Neuronal stem cell (in vitro differentiated cells): ENCODE measurements around the gene BRINP2. TPM values are rescaled to one million over a fixed set of nuclear protein-coding genes. Genes with fewer than 3 reads are reported as not detected.

ENCODE experiments used
- DNase-seq: peaks from one replicate; pipeline ENCODE4 v3.0.0-alpha.2; 2013; ENCODE audit warnings: low spot score
- H2AFZ ChIP-seq: one replicate; pipeline ENCODE4 v1.6.1; 2013; ENCODE audit warnings: mild to moderate bottlenecking, low read length, inconsistent platforms
- H2AK5ac ChIP-seq: 2 replicates; pipeline ENCODE4 v1.6.1; 2013; ENCODE audit warnings: low read depth, mild to moderate bottlenecking, inconsistent platforms, low read length, moderate library complexity, mixed read lengths
- H2BK120ac ChIP-seq: 2 replicates; pipeline ENCODE4 v1.6.1; 2013; ENCODE audit warnings: low read depth, mild to moderate bottlenecking, inconsistent platforms, low read length, moderate library complexity, mixed read lengths
- H2BK12ac ChIP-seq: one replicate; pipeline ENCODE4 v1.6.1; 2013; ENCODE audit warnings: low read length, inconsistent platforms
- H2BK15ac ChIP-seq: 2 replicates; pipeline ENCODE4 v1.6.1; 2013; ENCODE audit warnings: mild to moderate bottlenecking, low read length, inconsistent platforms, mixed read lengths
- H2BK5ac ChIP-seq: one replicate; pipeline ENCODE4 v1.6.1; 2013; ENCODE audit warnings: inconsistent platforms, mild to moderate bottlenecking, low read length, moderate library complexity
- H3K14ac ChIP-seq: one replicate; pipeline ENCODE4 v1.6.1; 2013; ENCODE audit warnings: low read length, inconsistent platforms
- H3K18ac ChIP-seq: 2 replicates; pipeline ENCODE4 v1.6.1; 2013; ENCODE audit warnings: low read length, inconsistent platforms
- H3K23ac ChIP-seq: 2 replicates; pipeline ENCODE4 v1.6.1; 2013; ENCODE audit warnings: low read depth, mild to moderate bottlenecking, mixed read lengths, low read length, inconsistent platforms; ENCODE audit not compliant: poor library complexity
- H3K27ac ChIP-seq: replicated peaks from 3 replicates; pipeline ENCODE4 v1.5.1; 2013; ENCODE audit warnings: low read length, inconsistent platforms
- H3K27me3 ChIP-seq, 3 experiments: 2 replicates each; pipeline ENCODE4 v1.6.1; 2013; ENCODE audit warnings: low read length in 3 of 3, mild to moderate bottlenecking in 2 of 3, inconsistent platforms in 1 of 3, low read depth in 1 of 3, mixed read lengths in 1 of 3, moderate library complexity in 1 of 3; ENCODE audit not compliant: control insufficient read depth in 3 of 3, insufficient read depth in 3 of 3
- H3K36me3 ChIP-seq, 2 donors: replicated peaks in 1 of 2; 2 replicates each; pipeline ENCODE4 v1.6.1; 2013; ENCODE audit warnings: low read length in 2 of 2; ENCODE audit not compliant: control insufficient read depth in 2 of 2, insufficient read depth in 2 of 2
- H3K4ac ChIP-seq: 2 replicates; pipeline ENCODE4 v1.6.1; 2013; ENCODE audit warnings: inconsistent platforms, mild to moderate bottlenecking, low read length, moderate library complexity
- H3K4me1 ChIP-seq, 2 donors: 1 replicate in 1 of 2; 2 replicates in 1 of 2; pipeline ENCODE4 v1.6.1; 2013; ENCODE audit warnings: low read length in 2 of 2, low read depth in 1 of 2; ENCODE audit not compliant: control insufficient read depth in 2 of 2, insufficient read depth in 1 of 2
- H3K4me2 ChIP-seq: one replicate; pipeline ENCODE4 v1.6.1; 2013; ENCODE audit warnings: mild to moderate bottlenecking, low read length, inconsistent platforms; ENCODE audit not compliant: insufficient read depth, poor library complexity, severe bottlenecking
- H3K4me3 ChIP-seq, 2 donors: 2 replicates each; pipeline ENCODE4 v1.5.1; 2013; ENCODE audit warnings: low read length in 2 of 2, mild to moderate bottlenecking in 2 of 2, inconsistent platforms in 1 of 2, moderate library complexity in 1 of 2
- H3K79me1 ChIP-seq: one replicate; pipeline ENCODE4 v1.6.1; 2013; ENCODE audit warnings: low read depth, mild to moderate bottlenecking, inconsistent platforms, low read length, moderate library complexity
- H3K9ac ChIP-seq: one replicate; pipeline ENCODE4 v1.6.1; 2013; ENCODE audit warnings: mild to moderate bottlenecking, low read depth, low read length, inconsistent platforms; ENCODE audit not compliant: poor library complexity
- H3K9me3 ChIP-seq, 2 donors: replicated peaks in 1 of 2; 2 replicates each; pipeline versions ENCODE3 to v1.6.1; 2013; ENCODE audit warnings: low read length in 2 of 2, mild to moderate bottlenecking in 2 of 2, inconsistent platforms in 1 of 2, low read depth in 1 of 2, mixed read lengths in 1 of 2, moderate library complexity in 1 of 2; ENCODE audit not compliant: control insufficient read depth in 2 of 2, insufficient read depth in 1 of 2
- H4K8ac ChIP-seq: one replicate; pipeline ENCODE4 v1.6.1; 2013; ENCODE audit warnings: low read depth, mild to moderate bottlenecking, inconsistent platforms, low read length, moderate library complexity
- H4K91ac ChIP-seq: one replicate; pipeline ENCODE4 v1.6.1; 2013; ENCODE audit warnings: low read length, low read depth, mild to moderate bottlenecking, inconsistent platforms; ENCODE audit not compliant: poor library complexity
- WGBS, 2 donors: extraction: QIAGEN DNeasy Blood & Tissue Kit; methylation state at CpG; one replicate each; pipeline ENCODE4 v1.1.7; 2013; ENCODE audit warnings: missing lambda C conversion rate in 2 of 2, mixed read lengths in 1 of 2; ENCODE audit not compliant: insufficient read length in 2 of 2, insufficient replicate concordance in 1 of 2; ENCODE audit errors: extremely low coverage in 2 of 2; 5-methylcytosine and 5-hydroxymethylcytosine counted together
- polyA plus RNA-seq, 2 experiments: library from polyadenylated mRNA; stranded (reverse); fragments of 200-250 nt; gene quantifications; one replicate each; pipeline ENCODE4 v1.2.3, GENCODE V29; 2013

Gene BRINP2
- polyA plus RNA-seq (2013, experiment 1 of 2), result 0.03 TPM
- 0.04 TPM for polyA plus RNA-seq (2013, experiment 2 of 2)

DNA sequence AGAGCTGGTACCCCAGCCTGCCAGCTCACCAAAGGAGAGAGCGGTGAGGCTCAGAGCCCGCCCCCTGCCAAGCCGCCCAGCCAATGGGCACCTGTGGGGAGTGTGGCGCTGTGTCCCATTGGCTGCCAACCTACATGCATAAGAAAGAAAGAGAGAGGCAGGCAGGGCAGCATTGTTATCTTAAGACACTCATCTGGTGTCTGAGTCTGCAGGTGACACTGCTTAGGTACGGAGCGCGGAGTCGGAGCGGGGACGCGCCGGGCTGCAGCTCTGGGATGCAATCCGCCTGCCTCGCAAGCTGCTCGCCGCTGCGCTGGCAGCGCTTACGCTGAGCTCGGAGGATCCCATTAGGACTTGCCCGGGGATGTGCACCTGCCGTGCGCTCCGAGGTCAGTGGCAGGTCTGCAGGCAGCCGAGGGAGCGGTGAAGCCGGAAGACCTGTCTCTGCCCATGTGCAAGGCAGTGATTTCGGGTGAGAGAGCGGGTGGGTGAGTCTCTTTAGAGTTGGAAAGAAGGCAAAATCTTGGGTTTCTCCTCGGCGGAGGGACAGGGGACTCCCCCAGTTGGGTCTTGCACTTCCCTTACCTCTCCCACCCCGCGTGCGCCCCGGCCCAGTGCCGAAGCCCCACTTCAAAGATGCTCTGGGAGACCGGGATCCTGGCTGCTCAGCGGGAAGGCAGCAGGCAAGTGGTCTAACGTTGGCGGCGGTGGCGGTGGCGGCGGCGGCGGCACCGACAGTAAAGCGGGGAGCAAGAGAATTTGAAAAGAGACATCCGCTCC lies at the start of gene BRINP2:
BRINP2 (plus strand) TSS at position 203 of the 780 bp plus-strand sequence. CDS start 58,919 bp downstream, outside the sequence.
- Histone ChIP-seq H2BK15ac (no peak within 1 kb of the TSS), H3K4me1 (peaks cover 0 to 5% of the 10 kb centered on the region in 2 donors), H2BK120ac (no peak within 1 kb of the TSS), H2BK12ac (no peak within 1 kb of the TSS), H3K36me3 (no peaks in the 10 kb centered on the region), H3K9ac (peak within 1 kb of the TSS; percentile 68), H2AK5ac (no peak within 1 kb of the TSS), H2BK5ac (no peak within 1 kb of the TSS), H3K27me3 (peaks cover 4 to 56% (median 30%) of the 10 kb centered on the region in 3 experiments), H3K23ac (peak within 1 kb of the TSS; percentile 77), H3K9me3 (no peaks in the 10 kb centered on the region), H3K27ac (no peak within 1 kb of the TSS), H2AFZ (peak within 1 kb of the TSS; percentile 78), H3K14ac (no peak within 1 kb of the TSS), H3K4me3 (peak within 1 kb of the TSS in 1 of 2 donors; percentile 89), H3K4ac (no peak within 1 kb of the TSS), H3K18ac (no peak within 1 kb of the TSS), H3K4me2 (peak within 1 kb of the TSS; percentile 98), H3K79me1 (no peaks in the 10 kb centered on the region), H4K8ac (no peak within 1 kb of the TSS), H4K91ac (no peak within 1 kb of the TSS)
- WGBS, 2 donors, result no CpG with 5 or more reads among the region's 49 CpGs
- DNase-seq, result peak; percentile 70

- Histone ChIP-seq H3K27ac (no peak overlapping the region), H3K27me3 (no peaks in the 10 kb centered on the region), H2BK15ac (no peak overlapping the region), H2AFZ (no peak overlapping the region), H3K23ac (no peak overlapping the region), H3K9me3 (no peaks in the 10 kb centered on the region), H3K4me2 (no peak overlapping the region), H3K4me1 (no peaks in the 10 kb centered on the region), H3K9ac (no peak overlapping the region), H3K36me3 (no peaks in the 10 kb centered on the region), H2AK5ac (no peak overlapping the region), H4K8ac (no peak overlapping the region), H2BK12ac (no peak overlapping the region), H3K18ac (no peak overlapping the region), H3K4me3 (no peak overlapping the region), H3K4ac (no peak overlapping the region), H3K79me1 (no peaks in the 10 kb centered on the region), H2BK120ac (no peak overlapping the region), H4K91ac (no peak overlapping the region), H2BK5ac (no peak overlapping the region), H3K14ac (no peak overlapping the region)
- no peak for DNase-seq
- WGBS, 2 donors, result no CpG with 5 or more reads among the region's 12 CpGs
These were observed 48.1 kb upstream of the BRINP2 start for GRCh38 chr1:177122461-177123251.

DNA sequence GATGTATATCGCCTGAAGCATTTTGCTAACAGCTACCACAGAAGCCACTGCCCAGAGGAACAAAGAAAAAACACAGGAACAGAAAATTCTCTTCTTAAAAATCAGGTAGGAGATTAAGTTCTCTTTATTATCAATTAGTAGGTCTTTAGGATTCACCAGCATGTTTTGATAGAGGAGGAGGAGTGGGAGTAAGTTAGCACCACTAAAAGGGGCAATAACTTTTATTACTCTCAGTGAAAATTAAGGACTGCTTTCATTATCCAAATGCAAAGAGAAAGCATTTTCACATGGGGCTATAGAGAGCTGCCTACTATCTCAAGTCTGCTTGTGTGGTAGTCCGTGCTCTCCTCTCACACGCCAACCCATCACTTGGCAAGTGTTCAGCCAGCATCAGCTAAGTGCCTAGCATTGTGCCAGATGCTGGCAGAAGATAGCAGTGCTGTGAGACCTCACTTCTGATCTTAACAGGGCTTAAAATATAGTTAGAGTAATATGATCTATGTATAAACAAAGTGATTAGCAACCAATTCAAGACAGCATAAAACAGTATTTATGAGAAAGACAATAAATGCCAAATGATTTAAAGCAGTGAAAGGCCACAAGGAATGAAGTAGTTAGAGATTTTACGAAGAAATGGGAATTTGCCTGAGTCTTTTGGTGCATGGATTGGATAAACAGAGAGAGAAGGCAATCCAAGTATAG lies 46.0 kb upstream of the BRINP2 start:
- Histone ChIP-seq H4K8ac (no peak overlapping the region), H2BK5ac (no peak overlapping the region), H3K36me3 (no peaks in the 10 kb centered on the region), H3K4me1 (no peaks in the 10 kb centered on the region), H3K18ac (no peak overlapping the region), H3K9ac (no peak overlapping the region), H3K14ac (no peak overlapping the region), H2BK15ac (no peak overlapping the region), H2BK12ac (no peak overlapping the region), H2AK5ac (no peak overlapping the region), H3K4ac (no peak overlapping the region), H2AFZ (no peak overlapping the region), H3K23ac (no peak overlapping the region), H3K9me3 (no peaks in the 10 kb centered on the region), H3K27me3 (no peaks in the 10 kb centered on the region), H3K4me3 (no peak overlapping the region), H3K27ac (no peak overlapping the region), H3K79me1 (no peaks in the 10 kb centered on the region), H4K91ac (no peak overlapping the region), H3K4me2 (no peak overlapping the region), H2BK120ac (no peak overlapping the region)
- WGBS, 2 donors, result no CpG with 5 or more reads among the region's 4 CpGs
- DNase-seq, result no peak
